Right kidney (tissue), 1 donor: Measurements from ENCODE around the gene ACAD9.
"Not testable (repeated sequence)": the region's sequence is repeated elsewhere in the genome, so short reads cannot be mapped to it uniquely, and the experiment has no call there.

Source experiments
- DNase-seq: peaks from one replicate; pipeline ENCODE4 v3.0.0-alpha.2; 2016

ACAD9 gene

GRCh38 chr3:128889139-128889894 is 9.9 kb downstream of the ACAD9 start:
- DNase-seq: no peak

- no peak for DNase-seq
These were observed 16.6 kb downstream of the ACAD9 start for GRCh38 chr3:128895843-128896697.

DNA sequence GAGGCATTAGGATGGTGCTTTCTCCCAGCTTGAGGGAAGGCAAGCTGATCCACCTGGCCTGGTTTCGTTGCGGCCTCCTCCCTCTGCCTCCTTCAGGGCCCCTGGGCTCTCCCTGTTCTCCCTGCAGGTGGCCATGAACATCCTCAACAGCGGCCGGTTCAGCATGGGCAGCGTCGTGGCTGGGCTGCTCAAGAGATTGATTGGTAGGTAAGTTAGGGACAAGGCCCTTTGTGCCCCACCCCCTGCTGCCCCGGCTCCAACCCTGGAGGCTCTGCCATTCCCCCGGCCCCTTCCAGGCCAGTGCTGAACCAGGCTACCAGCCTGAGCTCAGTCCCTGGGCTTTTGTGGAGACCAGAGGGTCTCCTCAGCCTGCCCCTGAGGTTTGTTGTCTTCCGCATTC is 23.0 kb downstream of the ACAD9 start:
- no peak for DNase-seq

GRCh38 chr3:128903501-128903900 is 24.1 kb downstream of the ACAD9 start:
- no peak for DNase-seq

GRCh38 chr3:128906031-128906803 is 26.8 kb downstream of the ACAD9 start:
- DNase-seq: no peak

GRCh38 chr3:128906804-128907525 is 27.5 kb downstream of the ACAD9 start:
- no peak for DNase-seq

DNA sequence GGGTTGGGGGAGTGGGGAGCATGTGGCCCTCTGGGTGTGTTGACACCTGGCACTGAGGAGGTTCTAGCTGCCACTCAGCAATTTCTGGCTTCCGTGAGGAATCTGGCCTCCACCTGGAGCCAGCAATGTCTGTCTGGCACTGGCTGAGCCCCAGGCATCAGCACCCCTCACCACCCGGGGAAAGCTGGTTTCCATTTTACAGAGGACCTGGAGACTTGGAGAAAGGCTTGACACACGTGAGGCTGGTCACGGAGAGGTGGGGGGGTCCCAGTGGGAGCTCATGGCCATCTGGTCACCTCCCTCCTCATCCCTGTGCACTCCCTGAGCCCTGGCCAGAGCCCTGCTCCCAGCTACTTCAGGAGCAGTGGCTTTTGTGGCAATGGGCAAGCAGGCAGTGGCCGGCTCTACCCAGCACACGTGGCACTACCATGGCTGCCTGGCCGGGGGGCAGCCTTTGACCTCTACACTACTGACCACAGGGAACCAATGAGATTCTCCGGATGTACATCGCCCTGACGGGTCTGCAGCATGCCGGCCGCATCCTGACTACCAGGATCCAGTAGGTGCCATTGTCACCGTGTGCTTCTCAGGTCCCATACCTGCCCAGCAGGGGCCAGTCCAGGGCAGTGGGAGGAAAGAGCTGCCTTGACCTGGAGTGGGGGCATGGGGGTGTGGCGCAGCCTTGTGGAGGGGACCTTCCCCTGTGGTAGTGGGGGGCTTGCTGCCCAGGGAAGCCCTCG is 28.5 kb downstream of the ACAD9 start:
- DNase-seq: no peak

DNA sequence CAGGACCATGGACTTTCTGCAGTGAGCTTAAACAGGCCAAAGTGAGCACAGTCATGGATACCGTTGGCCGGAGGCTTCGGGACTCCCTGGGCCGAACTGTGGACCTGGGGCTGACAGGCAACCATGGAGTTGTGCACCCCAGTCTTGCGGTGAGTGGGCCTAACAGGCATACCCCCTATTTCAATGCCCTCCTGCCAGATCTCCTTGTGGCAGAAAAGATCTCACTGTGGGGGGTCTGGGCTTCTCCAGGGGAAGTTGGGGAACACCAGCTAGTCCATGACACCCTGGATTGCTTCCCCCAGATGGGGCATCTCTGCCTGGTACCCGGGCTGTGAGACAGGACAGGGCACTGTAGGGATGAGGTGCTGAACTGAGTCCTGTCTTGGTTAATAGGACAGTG is 29.5 kb downstream of the ACAD9 start:
- DNase-seq: no peak

GRCh38 chr3:128910006-128910405 is 30.6 kb downstream of the ACAD9 start:
- no peak for DNase-seq

DNA sequence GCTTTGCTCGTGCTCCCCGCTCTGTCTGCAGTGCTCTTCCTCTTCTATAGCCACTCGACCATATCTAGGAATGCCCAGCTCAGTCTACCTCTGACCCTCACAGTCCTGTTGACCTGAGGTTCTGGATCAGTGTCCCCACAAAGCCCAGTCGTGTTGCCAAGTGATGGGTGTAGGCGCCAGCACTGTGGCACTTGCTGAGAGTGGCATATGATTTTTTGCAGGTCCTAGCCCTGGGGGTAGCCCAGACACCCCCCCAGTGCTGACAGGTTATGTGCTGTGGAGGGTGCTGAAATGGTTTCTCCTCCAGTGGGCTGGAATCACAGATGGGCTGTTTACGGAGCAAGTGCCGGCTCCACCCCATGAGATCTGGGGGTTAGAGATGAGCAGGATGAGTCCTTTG is 32.5 kb downstream of the ACAD9 start:
- DNase-seq: no peak

- no peak for DNase-seq
These were observed 35.7 kb downstream of the ACAD9 start for GRCh38 chr3:128914966-128915645.

GRCh38 chr3:128917291-128917690 is 37.9 kb downstream of the ACAD9 start:
- no peak for DNase-seq

GRCh38 chr3:128919988-128920387 is 40.6 kb downstream of the ACAD9 start:
- DNase-seq: no peak

- DNase-seq: peak; percentile 8
These were observed 43.5 kb downstream of the ACAD9 start for GRCh38 chr3:128922804-128923459.

DNA sequence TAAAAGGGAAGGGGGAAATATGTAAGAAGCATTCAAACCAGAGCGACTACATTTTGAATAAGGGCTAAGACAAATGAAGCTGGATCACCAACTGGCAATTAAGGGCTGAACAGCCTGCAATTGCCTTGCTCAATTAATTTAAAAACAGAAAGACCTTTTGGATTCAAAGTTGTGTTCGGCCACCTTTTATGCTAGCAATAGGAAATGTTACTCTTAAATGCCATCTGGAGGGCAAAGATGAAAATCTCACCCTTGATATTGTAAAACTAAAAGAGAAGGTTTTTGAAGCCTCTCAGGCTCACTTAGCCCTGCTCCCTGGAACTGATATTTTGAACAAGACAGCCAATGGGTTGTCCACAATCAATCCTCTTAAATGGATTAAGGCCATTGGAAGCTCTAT is 44.2 kb downstream of the ACAD9 start:
- no peak for DNase-seq

DNA sequence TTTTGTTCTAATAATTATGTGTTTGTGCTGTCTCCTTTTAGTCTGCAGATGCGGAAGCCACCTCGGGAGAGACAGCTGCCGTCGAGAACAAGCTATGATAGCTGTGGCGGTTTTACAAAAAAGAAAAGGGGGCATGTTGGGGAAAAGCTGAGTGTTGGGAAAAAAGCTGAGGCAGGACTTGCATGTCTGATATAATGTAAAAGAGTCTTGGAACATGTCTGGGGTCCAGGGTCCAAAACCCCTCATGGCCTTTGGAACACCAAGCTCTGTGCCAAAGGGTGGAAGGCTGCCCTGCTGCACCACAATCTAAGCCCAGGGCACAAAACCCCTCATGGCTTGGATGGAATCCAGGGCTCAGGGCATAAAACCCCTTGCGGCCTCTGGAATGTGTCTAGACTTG is 44.6 kb downstream of the ACAD9 start:
- not testable (repeated sequence) for DNase-seq

DNA sequence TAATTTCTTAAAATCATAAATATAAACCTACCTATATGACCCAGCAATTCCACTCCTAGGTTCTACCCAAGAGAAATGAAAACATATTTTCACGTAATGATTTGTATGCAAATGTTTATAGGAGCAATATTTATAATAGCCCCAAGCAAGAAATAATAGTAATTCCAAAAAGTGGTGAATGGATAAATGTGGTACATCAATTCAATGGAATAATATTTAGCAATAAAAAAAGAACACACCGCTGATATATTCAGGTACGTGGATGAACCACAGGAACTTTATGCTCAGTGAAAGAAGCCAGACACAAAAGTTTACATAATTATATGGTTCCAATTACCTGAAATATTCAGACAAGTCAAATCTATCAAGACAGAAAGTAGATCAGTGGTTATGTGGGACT is 49.9 kb downstream of the ACAD9 start:
- no peak for DNase-seq

DNA sequence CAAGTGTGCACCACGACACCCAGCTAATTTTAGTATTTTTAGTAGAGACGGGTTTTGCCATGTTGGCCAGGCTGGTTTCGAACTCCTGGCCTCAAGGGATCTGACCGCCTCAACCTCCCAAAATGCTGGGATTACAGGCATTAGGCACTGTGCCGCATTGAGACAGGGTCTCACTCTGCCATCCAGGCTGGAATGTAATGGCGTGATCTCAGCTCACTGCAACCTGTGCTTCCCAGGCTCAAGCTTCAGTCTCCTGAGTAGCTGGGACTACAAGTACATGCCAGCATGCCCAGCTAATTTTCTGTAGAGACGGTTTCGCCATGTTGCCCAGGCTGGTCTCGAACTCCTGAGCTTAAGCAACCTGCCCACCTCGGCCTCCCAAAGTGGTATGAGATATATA is 51.6 kb downstream of the ACAD9 start:
- DNase-seq: no peak

GRCh38 chr3:128932516-128933212 is 53.2 kb downstream of the ACAD9 start:
- DNase-seq: no peak
